HCT116 (cell line): Measurements from ENCODE around the gene WWP2. TPM values are rescaled to one million over a fixed set of nuclear protein-coding genes. Genes with fewer than 3 reads are reported as not detected.
A peak's percentile ranks its signal among the peaks of the same experiment; 100 is the strongest.

Experiments
- ATAC-seq: fragments of 200-7000 bp; cut with Tn5 transposase; 2 replicates; pipeline ENCODE4 v1.9.1; 2020; ENCODE audit warnings: mild to moderate bottlenecking, moderate library complexity
- Bru-seq: library from RNA; stranded (reverse); fragments of 400-500 nt; gene quantifications from one replicate; lab custom pipeline; 2021; lab: Mats Ljungman, UMichigan
- BruChase-seq, 2 experiments: library from RNA; stranded (reverse); fragments of 400-500 nt; gene quantifications; one replicate each; lab custom pipeline; 2021; lab: Mats Ljungman, UMichigan
- BruUV-seq: library from RNA; stranded (reverse); fragments of 400-500 nt; replicated peaks from 2 replicates; lab custom pipeline; 2021; lab: Mats Ljungman, UMichigan
- CTCF ChIA-PET: fragments of 300-600 bp; sonication (Branson Sonifier 250); formaldehyde crosslinking; loops from one replicate; lab custom pipeline; 2021; ENCODE audit warnings: antibody characterized with exemption; lab: Charles Lee
- POLR2A ChIA-PET: fragments of 300-600, 350-600 bp; sonication (Branson Sonifier 250); formaldehyde crosslinking; loops from one replicate; lab custom pipeline; 2021; ENCODE audit warnings: antibody characterized with exemption; lab: Charles Lee
- RAD21 ChIA-PET, 2 experiments: fragments of 300-600 bp; sonication (Branson Sonifier 250); formaldehyde crosslinking; loops; one replicate each; lab custom pipeline; 2023; ENCODE audit warnings: low total read pairs in 2 of 2; ENCODE audit not compliant: uncharacterized antibody in 2 of 2, unreplicated experiment in 2 of 2, low non-redundant PET in 1 of 2; lab: Charles Lee
- DNase-seq: peaks from one replicate; pipeline ENCODE4 v3.0.0-alpha.2; 2010; ENCODE audit warnings: low read depth, low spot score
- H2AFZ ChIP-seq: fragments of 200-600 bp; shearing (Covaris generic), sonication (generic); 2 replicates; pipeline ENCODE4 v1.6.1; 2017; ENCODE audit warnings: low read depth, mixed run types, mixed read lengths, antibody characterized with exemption, low read length; ENCODE audit not compliant: poor library complexity, severe bottlenecking
- H3K27ac ChIP-seq: 2 replicates; pipeline ENCODE4 v1.5.1; 2012; ENCODE audit warnings: low read depth, low read length
- H3K27me3 ChIP-seq: fragments of 200-600 bp; sonication (generic); 2 replicates; pipeline ENCODE4 v1.6.1; 2016; ENCODE audit warnings: mixed run types, low read length, mixed read lengths; ENCODE audit not compliant: insufficient read depth
- H3K36me3 ChIP-seq, 2 experiments: fragments of 200-500 bp in 1 of 2; fragments of 200-600 bp in 1 of 2; sonication (Bioruptor generic) in 1 of 2; sonication (generic) in 1 of 2; 2 replicates each; pipeline versions ENCODE4 v1.5.1 to v1.6.1; 2014 to 2016; ENCODE audit warnings: low read length in 2 of 2, inconsistent platforms in 1 of 2, mixed read lengths in 1 of 2, mixed run types in 1 of 2; ENCODE audit not compliant: insufficient read depth in 2 of 2, control insufficient read depth in 1 of 2
- H3K4me1 ChIP-seq, 2 experiments: fragments of 200-600 bp in 1 of 2; sonication (generic) in 1 of 2; 2 replicates each; pipeline versions ENCODE4 v1.5.1 to v1.6.1; 2012 to 2017; ENCODE audit warnings: low read length in 2 of 2, inconsistent platforms in 1 of 2, mild to moderate bottlenecking in 1 of 2, mixed read lengths in 1 of 2, mixed run types in 1 of 2, moderate library complexity in 1 of 2; ENCODE audit not compliant: insufficient read depth in 2 of 2, control insufficient read depth in 1 of 2
- H3K4me2 ChIP-seq: fragments of 200-600 bp; sonication (generic); 2 replicates; pipeline ENCODE4 v1.6.1; 2017; ENCODE audit warnings: mixed run types, low read length, mixed read lengths
- H3K4me3 ChIP-seq, 2 experiments: fragments of 200-600 bp in 1 of 2; sonication (generic) in 1 of 2; replicated peaks in 1 of 2; 2 replicates each; pipeline ENCODE4 v1.5.1; 2011 to 2016; ENCODE audit warnings: low read length in 2 of 2, control low read depth in 1 of 2, low read depth in 1 of 2, mild to moderate bottlenecking in 1 of 2, mixed read lengths in 1 of 2, mixed run types in 1 of 2
- H3K79me2 ChIP-seq: fragments of 200-600 bp; sonication (generic); 2 replicates; pipeline ENCODE4 v1.6.1; 2017; ENCODE audit warnings: mild to moderate bottlenecking, mixed run types, low read length, moderate library complexity, mixed read lengths; ENCODE audit not compliant: insufficient read depth
- H3K9ac ChIP-seq: fragments of 200-600 bp; sonication (generic); 2 replicates; pipeline ENCODE4 v1.6.1; 2016; ENCODE audit warnings: low read length, mixed read lengths
- H3K9me2 ChIP-seq: fragments of 200-600 bp; sonication (generic), shearing (Covaris generic); 2 replicates; pipeline ENCODE4 v1.6.1; 2017; ENCODE audit warnings: mixed run types, mild to moderate bottlenecking, moderate library complexity; ENCODE audit not compliant: insufficient read depth
- H3K9me3 ChIP-seq, 2 experiments: fragments of 200-500 bp in 1 of 2; fragments of 200-600 bp in 1 of 2; sonication (Bioruptor generic) in 1 of 2; sonication (generic) in 1 of 2; 2 replicates each; pipeline ENCODE4 v1.6.1; 2014 to 2017; ENCODE audit warnings: low read length in 2 of 2, mixed read lengths in 2 of 2, inconsistent platforms in 1 of 2, low read depth in 1 of 2, mild to moderate bottlenecking in 1 of 2, mixed run types in 1 of 2, moderate library complexity in 1 of 2; ENCODE audit not compliant: control insufficient read depth in 1 of 2, insufficient read depth in 1 of 2
- H4K20me1 ChIP-seq: fragments of 200-600 bp; sonication (generic), shearing (Covaris generic); 2 replicates; pipeline ENCODE4 v1.6.1; 2017; ENCODE audit warnings: mixed run types, mild to moderate bottlenecking, moderate library complexity; ENCODE audit not compliant: insufficient read depth
- ATF3 ChIP-seq: IDR thresholded peaks from 2 replicates; pipeline ENCODE4 v1.6.1; 2012
- CBX3 ChIP-seq: IDR thresholded peaks from 2 replicates; pipeline ENCODE4 v1.6.1; 2012; ENCODE audit warnings: low read depth
- CEBPB ChIP-seq: IDR thresholded peaks from 2 replicates; pipeline ENCODE4 v1.6.1; 2012; ENCODE audit warnings: low read depth
- EGR1 ChIP-seq: IDR thresholded peaks from 2 replicates; pipeline ENCODE4 v1.6.1; 2012; ENCODE audit warnings: low read depth
- ELF1 ChIP-seq: IDR thresholded peaks from 2 replicates; pipeline ENCODE4 v1.6.1; 2012; ENCODE audit warnings: low read depth, borderline replicate concordance
- EZH2 ChIP-seq: fragments of 200-600 bp; sonication (generic); IDR thresholded peaks from 2 replicates; pipeline ENCODE4 v1.6.1; 2017; ENCODE audit warnings: antibody characterized with exemption, mixed run types
- EZH2phosphoT487 ChIP-seq: fragments of 200-600 bp; IDR thresholded peaks from 2 replicates; pipeline ENCODE4 v1.6.1; 2018; ENCODE audit warnings: antibody characterized with exemption, borderline replicate concordance
- FOSL1 ChIP-seq: IDR thresholded peaks from 2 replicates; pipeline ENCODE4 v1.6.1; 2012; ENCODE audit warnings: low read depth
- JUND ChIP-seq: IDR thresholded peaks from 2 replicates; pipeline ENCODE4 v1.6.1; 2012
- MAX ChIP-seq: IDR thresholded peaks from 2 replicates; pipeline ENCODE4 v1.6.1; 2012
- POLR2A ChIP-seq: IDR thresholded peaks from 2 replicates; pipeline ENCODE4 v1.7.0; 2011; ENCODE audit warnings: borderline replicate concordance; ENCODE audit not compliant: insufficient read depth, insufficient read length; ENCODE audit errors: extremely low read depth
- POLR2AphosphoS5 ChIP-seq: IDR thresholded peaks from 2 replicates; pipeline ENCODE4 v1.6.1; 2011; ENCODE audit warnings: mild to moderate bottlenecking, low read depth, low read length, moderate library complexity
- REST ChIP-seq: IDR thresholded peaks from 2 replicates; pipeline ENCODE4 v1.6.1; 2012; ENCODE audit warnings: low read depth
- SIN3A ChIP-seq: IDR thresholded peaks from 2 replicates; pipeline ENCODE4 v1.6.1; 2012; ENCODE audit warnings: low read depth
- SP1 ChIP-seq: IDR thresholded peaks from 2 replicates; pipeline ENCODE4 v1.6.1; 2012; ENCODE audit warnings: low read depth
- YY1 ChIP-seq: IDR thresholded peaks from 2 replicates; pipeline ENCODE4 v1.6.1; 2011; ENCODE audit warnings: low read length, low read depth, moderate library complexity, mild to moderate bottlenecking; ENCODE audit not compliant: insufficient replicate concordance; ENCODE audit errors: extremely low read depth
- ZBTB33 ChIP-seq: IDR thresholded peaks from 2 replicates; pipeline ENCODE4 v1.6.1; 2011; ENCODE audit warnings: mild to moderate bottlenecking, low read length, moderate library complexity; ENCODE audit not compliant: insufficient replicate concordance; ENCODE audit errors: extremely low read depth
- ZFX ChIP-seq: fragments of 450-650 bp; IDR thresholded peaks from 2 replicates; pipeline ENCODE4 v1.6.1; 2017
- ZNF274 ChIP-seq: fragments of 200-500 bp; sonication (Bioruptor generic); IDR thresholded peaks from 2 replicates; pipeline ENCODE4 v1.6.1; 2014; ENCODE audit warnings: mild to moderate bottlenecking, low read depth, low read length, inconsistent platforms
- intact Hi-C: fragments of 100-400 bp; cut with micrococcal nuclease; formaldehyde crosslinking; loops from 2 replicates; pipeline ENCODE4 v1.10.0; 2022
- long read RNA-seq: library from polyadenylated mRNA; unstranded; transcript quantifications from one replicate; pipeline ENCODE4 v2.0.0, GENCODE V29; 2021; ENCODE audit not compliant: unreplicated experiment
- polyA plus RNA-seq: library from polyadenylated mRNA; unstranded; fragments of >200 nt; gene quantifications from 2 replicates; pipeline ENCODE4 v1.2.1, GENCODE V29; 2012; ENCODE audit warnings: missing spikeins
- total RNA-seq: library from RNA; stranded (reverse); gene quantifications from one replicate; pipeline ENCODE4 v1.2.1, GENCODE V29; 2021; ENCODE audit not compliant: unreplicated experiment

Gene WWP2
- total RNA-seq (44.2 TPM), Bru-seq, nascent RNA (percentile 69 among the genes with signal in this experiment), BruChase-seq, experiment 1, labeled RNA remaining after a 6-hour chase (percentile 64 among the genes with signal in this experiment), BruChase-seq, experiment 2, labeled RNA remaining after a 2-hour chase (percentile 60 among the genes with signal in this experiment)
- polyA plus RNA-seq, result 20.3 and 21.9 TPM in 2 replicates
- long read RNA-seq, full-length matches to known transcripts, result 4 of 38 reads
- long read RNA-seq, partial matches to known transcripts, result 29 of 38 reads
- long read RNA-seq, other reads (novel, unspliced or antisense), result 5 of 38 reads

GRCh38 chr16:69761983-69762813 is at the start of gene WWP2:
Gene WWP2 (plus strand): TSS chr16:69762332. CDS start chr16:69787011, 24,679 bp downstream.
- peak within 1 kb of the TSS; percentile 61 to 98 for H3K4me3 ChIP-seq
- POLR2A ChIA-PET, result interaction anchor here (1.5 to 2.0 kb wide), 2 partner anchors 8 to 36 kb away, joined by 4 to 5 read pairs; partner anchors contain the start of genes NOB1 and NQO1
- no TSS peak for BruUV-seq
- no peaks in the 10 kb centered on the region for H3K9me3 ChIP-seq
- H3K27ac ChIP-seq, result peak within 1 kb of the TSS; percentile 55
- no peaks in the 10 kb centered on the region for H3K27me3 ChIP-seq
- no peaks in the 10 kb centered on the region for H3K36me3 ChIP-seq
- intact Hi-C loops, result no loop called here
- H3K9me2 ChIP-seq, result no peaks in the 10 kb centered on the region
- peak within 1 kb of the TSS; percentile 85 for H2AFZ ChIP-seq
- DNase-seq, result peak; percentile 49
- TF ChIP-seq REST (no peak), EGR1 (peak; percentile 41; the same call in 1 of the 2 replicates), ZNF274 (no peak), CBX3 (no peak), MAX (peak; percentile 77), FOSL1 (no peak), POLR2AphosphoS5 (peak; percentile 84), POLR2A (no peak), ELF1 (peak; percentile 94), YY1 (peak; percentile 6), ATF3 (no peak), ZFX (peak; percentile 92), JUND (0 out of 2 replicates have a peak, but pooled peaks have one; percentile 14), SP1 (no peak), SIN3A (no peak; the same call in none of the 2 replicates), EZH2 (no peak), ZBTB33 (no peak), EZH2phosphoT487 (no peak), CEBPB (no peak)
- TF ChIP-seq, all 23 proteins: peak for 7
- peak; percentile 90 for ATAC-seq
- Histone ChIP-seq H3K4me1 (peaks cover 9 to 20% of the 10 kb centered on the region in 2 experiments; a peak in 3 of 4 replicates), H3K4me2 (peak within 1 kb of the TSS; percentile 91), H3K79me2 (peaks cover 41% of the 10 kb centered on the region), H4K20me1 (no peaks in the 10 kb centered on the region), H3K9ac (peak within 1 kb of the TSS; percentile 91)
- ChIA-PET CTCF (interaction anchor here (0.7 kb wide), 1 partner anchor 52 kb away, joined by 4 read pairs; no protein-coding TSS in a partner anchor), RAD21 (interaction anchor here in 1 of 2 experiments (0.8 kb wide), 1 partner anchor 12 kb away, joined by 5 read pairs; no protein-coding TSS in a partner anchor)
